GM20000 (cell line): Measurements from ENCODE around the gene AGMO.

Experiments used
- DNase-seq: peaks from one replicate; pipeline ENCODE4 v3.0.0; 2012; ENCODE audit warnings: low spot score
- TF ChIP-seq, protein P1 (sequence below): IDR thresholded peaks from 2 replicates; pipeline ENCODE4 v1.5.1; 2012; ENCODE audit warnings: mild to moderate bottlenecking, control low read depth; ENCODE audit errors: extremely low read depth, missing control alignments

AGMO gene

DNA sequence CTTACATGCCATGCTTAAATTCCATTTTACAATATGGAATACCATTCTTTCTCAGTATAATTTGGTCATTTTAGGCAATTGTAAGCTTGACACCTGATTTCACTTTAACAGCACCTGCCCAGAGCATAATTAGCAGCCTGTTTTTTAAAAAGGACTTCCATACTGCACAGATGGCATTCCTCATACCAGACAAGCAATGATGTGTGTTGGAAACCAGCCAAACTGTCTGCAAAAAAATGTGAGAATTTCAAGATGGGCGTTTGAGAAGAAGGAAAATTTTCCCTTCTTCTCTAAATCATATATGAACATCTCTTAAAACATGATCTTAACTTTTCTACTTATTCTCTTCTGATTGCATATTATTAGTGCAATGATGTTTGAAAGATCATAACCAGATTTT lies 40.4 kb upstream of the AGMO start:
- no peak for DNase-seq
- TF ChIP-seq, protein P1, sequence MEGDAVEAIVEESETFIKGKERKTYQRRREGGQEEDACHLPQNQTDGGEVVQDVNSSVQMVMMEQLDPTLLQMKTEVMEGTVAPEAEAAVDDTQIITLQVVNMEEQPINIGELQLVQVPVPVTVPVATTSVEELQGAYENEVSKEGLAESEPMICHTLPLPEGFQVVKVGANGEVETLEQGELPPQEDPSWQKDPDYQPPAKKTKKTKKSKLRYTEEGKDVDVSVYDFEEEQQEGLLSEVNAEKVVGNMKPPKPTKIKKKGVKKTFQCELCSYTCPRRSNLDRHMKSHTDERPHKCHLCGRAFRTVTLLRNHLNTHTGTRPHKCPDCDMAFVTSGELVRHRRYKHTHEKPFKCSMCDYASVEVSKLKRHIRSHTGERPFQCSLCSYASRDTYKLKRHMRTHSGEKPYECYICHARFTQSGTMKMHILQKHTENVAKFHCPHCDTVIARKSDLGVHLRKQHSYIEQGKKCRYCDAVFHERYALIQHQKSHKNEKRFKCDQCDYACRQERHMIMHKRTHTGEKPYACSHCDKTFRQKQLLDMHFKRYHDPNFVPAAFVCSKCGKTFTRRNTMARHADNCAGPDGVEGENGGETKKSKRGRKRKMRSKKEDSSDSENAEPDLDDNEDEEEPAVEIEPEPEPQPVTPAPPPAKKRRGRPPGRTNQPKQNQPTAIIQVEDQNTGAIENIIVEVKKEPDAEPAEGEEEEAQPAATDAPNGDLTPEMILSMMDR, result no peak

DNA sequence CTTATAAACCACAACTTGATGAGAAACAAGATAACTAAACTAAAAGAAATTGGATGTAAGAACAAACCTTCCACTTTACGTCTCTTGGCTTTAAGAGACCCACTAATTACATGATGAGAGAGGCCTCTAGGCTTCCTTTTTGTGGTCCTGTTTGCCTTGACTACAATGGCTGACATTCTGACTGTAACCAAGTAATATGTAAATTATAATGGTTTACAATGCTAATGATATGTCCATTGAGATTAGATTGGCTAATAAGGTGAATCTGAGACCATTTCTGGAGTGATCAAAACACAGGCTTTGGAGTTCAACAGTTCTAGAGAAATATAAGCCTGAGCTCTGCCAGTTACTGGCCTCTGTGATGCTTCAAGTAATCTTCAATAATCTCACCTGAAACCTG lies 39.4 kb upstream of the AGMO start:
- no peak for DNase-seq
- TF ChIP-seq, protein P1, result no peak

DNA sequence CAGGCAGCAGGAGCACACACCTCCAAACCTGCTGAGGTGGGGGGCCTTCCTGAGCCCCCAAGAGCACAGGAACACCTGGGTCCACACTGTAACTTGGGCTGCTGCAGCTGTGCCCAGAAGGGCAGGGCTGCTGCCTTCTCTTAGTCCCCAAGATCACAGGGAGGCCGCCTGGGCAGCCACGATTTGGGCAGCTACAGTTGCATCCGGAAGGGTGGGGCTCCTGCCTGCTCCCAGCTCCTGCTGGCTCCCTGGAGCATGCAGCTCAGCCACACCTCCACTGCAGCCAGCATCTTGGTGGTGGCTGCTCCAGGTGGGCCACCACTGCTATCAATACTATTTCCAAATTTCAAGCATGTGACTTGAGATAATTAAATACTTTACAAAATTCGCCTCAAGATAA lies 38.5 kb upstream of the AGMO start:
- DNase-seq, result no peak
- TF ChIP-seq, protein P1, result no peak

DNA sequence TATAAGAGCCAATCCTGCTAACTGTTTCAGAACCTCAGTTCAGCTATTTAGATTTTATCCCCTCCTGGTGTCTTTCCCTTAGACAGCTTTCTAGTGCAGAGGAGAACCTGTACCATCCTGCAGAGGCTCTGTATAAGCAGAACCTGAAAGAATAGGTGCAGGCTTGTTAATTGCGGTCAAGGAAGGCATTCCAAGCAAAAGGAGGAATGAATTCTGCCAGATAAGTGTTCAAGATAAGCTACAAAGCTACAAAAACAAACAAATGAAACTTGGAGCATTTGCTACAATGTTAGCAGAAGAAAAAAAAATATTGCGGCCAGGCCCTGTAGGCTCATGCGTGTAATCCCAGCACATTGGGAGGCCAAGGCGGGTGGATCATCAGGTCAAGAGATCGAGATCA lies 32.6 kb upstream of the AGMO start:
- TF ChIP-seq, protein P1, result no peak
- DNase-seq, result no peak

DNA sequence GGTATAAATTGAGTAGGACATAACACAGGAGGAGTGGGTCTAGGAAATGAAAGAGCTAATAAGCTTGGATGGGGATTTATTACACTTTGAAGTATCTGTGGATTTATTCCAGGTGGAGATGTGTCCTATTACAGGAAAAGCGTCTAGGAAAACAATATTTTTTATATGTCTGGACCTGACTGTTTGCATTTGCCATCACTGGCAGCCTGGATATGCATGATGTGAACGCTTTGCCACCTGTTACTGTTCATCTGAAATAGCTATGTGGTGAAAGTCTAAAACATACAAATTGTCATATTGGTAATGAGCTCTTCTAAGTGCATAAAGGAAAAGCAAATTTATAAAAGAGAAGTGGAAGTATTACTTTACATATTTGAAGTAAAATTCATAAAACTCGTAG lies 31.6 kb upstream of the AGMO start:
- no peak for DNase-seq
- TF ChIP-seq, protein P1, result no peak

DNA sequence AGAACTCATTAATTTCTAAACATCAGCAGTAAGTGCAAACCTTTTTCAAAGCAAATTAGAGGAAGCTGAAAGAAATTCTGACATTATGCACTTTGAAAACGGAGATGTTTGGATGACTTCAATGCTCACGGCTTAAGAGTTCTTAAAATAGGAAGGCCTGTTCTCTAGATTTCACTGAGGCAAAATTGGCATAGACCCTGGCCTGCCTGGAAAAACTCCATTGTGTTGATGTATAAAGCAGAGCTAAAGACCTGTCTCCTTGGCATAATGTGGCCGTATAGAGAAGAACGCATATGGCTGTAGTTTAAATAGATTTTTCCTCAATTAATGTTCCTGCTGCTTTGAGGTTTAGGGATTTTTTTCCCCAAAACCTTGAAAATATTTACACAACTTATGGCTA lies 24.5 kb upstream of the AGMO start:
- no peak for DNase-seq
- TF ChIP-seq, protein P1, result no peak

DNA sequence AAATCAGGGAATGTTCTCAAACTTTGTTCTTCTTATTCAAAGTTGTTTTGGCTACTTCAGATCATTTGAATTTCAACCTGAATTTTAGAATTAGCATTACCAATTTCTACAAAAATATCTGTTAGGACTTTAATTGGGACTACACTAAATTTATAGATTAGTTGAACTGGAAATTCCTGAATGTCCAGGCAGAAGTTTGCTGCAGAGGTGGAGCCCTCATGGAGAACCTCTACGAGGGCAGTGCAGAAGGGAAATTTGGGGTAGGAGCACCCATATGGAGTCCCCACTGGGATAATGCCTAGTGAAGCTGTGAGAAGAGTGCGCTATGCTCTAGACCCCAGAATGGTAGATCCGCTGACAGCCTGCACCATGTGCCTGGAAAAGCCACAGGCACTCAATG lies 22.8 kb upstream of the AGMO start:
- DNase-seq, result no peak
- TF ChIP-seq, protein P1, result no peak

DNA sequence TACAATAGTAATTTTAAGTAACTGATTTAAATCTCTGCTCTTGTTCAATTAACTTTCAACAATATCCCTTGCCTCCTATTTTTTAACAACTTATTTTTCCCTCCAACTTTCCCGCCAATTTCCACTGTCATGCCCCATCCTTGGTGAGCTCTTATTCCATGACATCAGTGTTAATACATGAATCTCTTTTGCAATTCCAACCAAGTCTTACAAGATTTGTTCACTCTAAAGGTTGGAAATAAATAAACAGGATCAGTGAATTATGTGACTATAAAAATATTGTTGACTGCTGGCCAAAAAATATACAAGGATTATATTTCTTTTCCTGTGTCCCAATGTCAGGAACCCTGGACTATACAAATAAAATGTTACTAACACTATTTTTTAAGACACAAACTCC lies 21.0 kb upstream of the AGMO start:
- TF ChIP-seq, protein P1, result no peak
- DNase-seq, result no peak
